A549 (cell line): ENCODE results near the gene CCDC78.

Experiments used
- MAFK ChIP-seq: fragments of 450-650 bp; IDR thresholded peaks from 2 replicates; pipeline ENCODE4 v1.6.1; 2014; ENCODE audit not compliant: partially characterized antibody
- NR3C1 ChIP-seq: fragments of >200 bp; sonication (Bioruptor Twin); formaldehyde crosslinking; IDR thresholded peaks from 3 replicates; pipeline ENCODE4 v1.6.1; 2017
- POLR2A ChIP-seq: IDR thresholded peaks from 2 replicates; pipeline ENCODE4 v1.6.1; 2012; ENCODE audit warnings: mild to moderate bottlenecking, low read length
- RCOR1 ChIP-seq: fragments of 150-350 bp; IDR thresholded peaks from 2 replicates; pipeline ENCODE4 v1.6.1; 2014; ENCODE audit warnings: antibody characterized with exemption, low read length, low read depth
- TF ChIP-seq, protein P1 (sequence below): fragments of >200 bp; sonication (Bioruptor Twin); formaldehyde crosslinking; IDR thresholded peaks from 3 replicates; pipeline ENCODE4 v1.5.1; 2016
- TF ChIP-seq, protein P2 (sequence below): fragments of >200 bp; sonication (Bioruptor Twin); formaldehyde crosslinking; IDR thresholded peaks from 2 replicates; pipeline ENCODE4 v1.6.1; 2016
- TF ChIP-seq, protein P3 (sequence below): IDR thresholded peaks from 2 replicates; pipeline ENCODE4 v1.6.1; 2012

DNA sequence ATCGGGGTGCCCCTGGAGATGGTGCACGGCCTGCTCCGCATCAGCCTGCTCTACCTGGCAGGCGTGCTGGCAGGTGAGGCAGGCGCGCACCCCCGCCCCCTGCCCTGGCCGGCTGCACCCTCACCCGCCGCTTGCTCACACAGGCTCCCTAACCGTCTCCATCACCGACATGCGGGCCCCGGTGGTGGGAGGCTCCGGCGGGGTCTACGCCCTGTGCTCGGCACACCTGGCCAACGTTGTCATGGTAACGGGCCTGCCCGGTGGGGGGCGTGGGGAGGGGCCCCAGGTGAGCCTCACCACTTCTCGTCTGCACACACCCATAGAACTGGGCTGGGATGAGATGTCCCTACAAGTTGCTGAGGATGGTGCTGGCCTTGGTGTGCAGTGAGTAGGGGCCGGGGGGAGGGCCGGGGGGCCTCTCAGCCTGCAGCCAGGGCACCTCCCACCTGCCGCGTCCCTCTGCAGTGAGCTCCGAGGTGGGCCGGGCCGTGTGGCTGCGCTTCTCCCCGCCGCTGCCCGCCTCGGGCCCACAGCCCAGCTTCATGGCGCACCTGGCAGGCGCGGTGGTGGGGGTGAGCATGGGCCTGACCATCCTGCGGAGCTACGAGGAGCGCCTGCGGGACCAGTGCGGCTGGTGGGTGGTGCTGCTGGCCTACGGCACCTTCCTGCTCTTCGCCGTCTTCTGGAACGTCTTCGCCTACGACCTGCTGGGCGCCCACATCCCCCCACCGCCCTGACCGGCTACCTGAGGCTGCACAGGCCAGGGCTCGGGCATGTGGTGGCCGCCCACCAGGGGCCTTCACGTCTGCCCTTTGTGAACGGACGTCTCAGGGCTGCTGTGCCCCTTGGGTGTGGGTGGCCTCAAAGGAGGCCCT, 48.7 kb downstream of the CCDC78 start:
- TF ChIP-seq NR3C1 (no peak), MAFK (no peak), POLR2A (no peak), RCOR1 (no peak)
- TF ChIP-seq, protein P1, sequence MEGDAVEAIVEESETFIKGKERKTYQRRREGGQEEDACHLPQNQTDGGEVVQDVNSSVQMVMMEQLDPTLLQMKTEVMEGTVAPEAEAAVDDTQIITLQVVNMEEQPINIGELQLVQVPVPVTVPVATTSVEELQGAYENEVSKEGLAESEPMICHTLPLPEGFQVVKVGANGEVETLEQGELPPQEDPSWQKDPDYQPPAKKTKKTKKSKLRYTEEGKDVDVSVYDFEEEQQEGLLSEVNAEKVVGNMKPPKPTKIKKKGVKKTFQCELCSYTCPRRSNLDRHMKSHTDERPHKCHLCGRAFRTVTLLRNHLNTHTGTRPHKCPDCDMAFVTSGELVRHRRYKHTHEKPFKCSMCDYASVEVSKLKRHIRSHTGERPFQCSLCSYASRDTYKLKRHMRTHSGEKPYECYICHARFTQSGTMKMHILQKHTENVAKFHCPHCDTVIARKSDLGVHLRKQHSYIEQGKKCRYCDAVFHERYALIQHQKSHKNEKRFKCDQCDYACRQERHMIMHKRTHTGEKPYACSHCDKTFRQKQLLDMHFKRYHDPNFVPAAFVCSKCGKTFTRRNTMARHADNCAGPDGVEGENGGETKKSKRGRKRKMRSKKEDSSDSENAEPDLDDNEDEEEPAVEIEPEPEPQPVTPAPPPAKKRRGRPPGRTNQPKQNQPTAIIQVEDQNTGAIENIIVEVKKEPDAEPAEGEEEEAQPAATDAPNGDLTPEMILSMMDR: no peak
- TF ChIP-seq, protein P2, sequence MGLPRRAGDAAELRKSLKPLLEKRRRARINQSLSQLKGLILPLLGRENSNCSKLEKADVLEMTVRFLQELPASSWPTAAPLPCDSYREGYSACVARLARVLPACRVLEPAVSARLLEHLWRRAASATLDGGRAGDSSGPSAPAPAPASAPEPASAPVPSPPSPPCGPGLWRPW: no peak
- TF ChIP-seq, protein P3, sequence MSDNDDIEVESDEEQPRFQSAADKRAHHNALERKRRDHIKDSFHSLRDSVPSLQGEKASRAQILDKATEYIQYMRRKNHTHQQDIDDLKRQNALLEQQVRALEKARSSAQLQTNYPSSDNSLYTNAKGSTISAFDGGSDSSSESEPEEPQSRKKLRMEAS: no peak
